Stimulated activated CD4-positive, alpha-beta T cell treated with anti-CD3 and anti-CD28 coated beads, Interleukin-15, amount 100 ng/mL, for 48 hours (primary cell): Measurements from ENCODE around the gene FBXO3.
"Not testable (repeated sequence)": the region's sequence is repeated elsewhere in the genome, so short reads cannot be mapped to it uniquely, and the experiment has no call there.

Source experiments
- DNase-seq, 2 donors: peaks; one replicate each; pipeline ENCODE4 v3.0.0-alpha.2; 2020; ENCODE audit warnings: low read depth in 2 of 2

The FBXO3 gene

GRCh38 chr11:33772300-33772699 lies 2.0 kb downstream of the FBXO3 start:
- no peak for DNase-seq

GRCh38 chr11:33770236-33770635 lies 4.1 kb downstream of the FBXO3 start:
- DNase-seq: no peak

- no peak for DNase-seq
Observed at GRCh38 chr11:33769542-33769941, 4.8 kb downstream of the FBXO3 start.

DNA sequence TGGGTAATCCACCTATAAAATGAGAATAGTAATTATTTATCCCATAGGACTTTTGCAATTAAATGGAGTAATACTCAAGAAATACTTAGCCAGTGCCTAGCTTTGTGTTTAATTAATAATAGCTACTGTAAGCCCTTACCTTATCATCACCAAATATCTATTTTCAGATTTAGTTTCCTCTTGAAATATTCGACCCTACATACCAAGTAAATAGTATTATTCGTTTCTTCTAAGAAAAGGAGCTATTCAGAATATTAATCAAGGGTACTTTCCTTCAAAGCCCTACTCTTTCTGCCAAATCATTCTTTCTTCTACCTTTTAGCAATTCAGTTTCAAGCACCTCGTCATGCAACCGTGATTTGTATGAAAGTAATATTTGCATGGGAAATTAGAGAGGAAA lies 6.7 kb downstream of the FBXO3 start:
- DNase-seq: no peak

DNA sequence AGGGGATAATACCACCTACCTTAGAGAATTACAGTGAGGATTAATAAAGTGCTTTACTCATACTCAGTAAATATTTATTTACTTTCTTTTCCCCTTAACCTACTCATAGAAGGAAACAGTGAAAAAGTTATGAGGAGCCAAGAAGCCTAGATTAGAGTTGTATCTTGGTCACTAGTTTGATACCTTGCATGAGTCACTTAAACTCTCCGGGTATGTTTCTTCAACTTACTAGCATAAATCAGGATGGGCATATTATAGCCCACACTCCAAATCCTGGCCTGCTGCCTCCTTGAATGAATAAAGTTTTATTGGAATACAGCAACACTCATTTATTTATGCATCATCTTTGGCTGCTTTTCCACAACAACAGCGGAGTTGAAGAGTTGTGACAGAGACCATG lies 8.2 kb downstream of the FBXO3 start:
- no peak for DNase-seq

GRCh38 chr11:33761471-33761870 lies 12.8 kb downstream of the FBXO3 start:
- DNase-seq: no peak

- no peak for DNase-seq
Observed at GRCh38 chr11:33753304-33753967, 20.9 kb downstream of the FBXO3 start.

DNA sequence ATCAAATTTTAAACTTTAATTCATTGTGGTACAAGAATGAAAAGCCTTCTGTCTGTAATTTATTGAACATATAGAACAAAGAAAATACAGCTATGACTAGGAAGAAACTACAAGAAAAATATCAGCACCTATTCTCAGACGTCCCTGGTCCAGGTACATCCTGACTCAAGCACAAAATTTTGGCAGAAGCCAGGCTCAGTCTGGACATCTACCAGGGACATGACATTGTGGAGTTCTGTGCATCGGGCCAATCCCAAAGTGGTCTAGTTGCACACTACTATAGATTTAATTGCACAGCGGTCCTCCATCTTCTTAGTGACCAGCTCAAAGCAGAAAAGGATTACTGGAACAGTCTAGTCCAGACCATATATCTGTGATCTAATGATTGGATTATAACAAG lies 22.4 kb downstream of the FBXO3 start:
- no peak for DNase-seq

GRCh38 chr11:33747979-33748378 lies 26.3 kb downstream of the FBXO3 start:
- no peak for DNase-seq

DNA sequence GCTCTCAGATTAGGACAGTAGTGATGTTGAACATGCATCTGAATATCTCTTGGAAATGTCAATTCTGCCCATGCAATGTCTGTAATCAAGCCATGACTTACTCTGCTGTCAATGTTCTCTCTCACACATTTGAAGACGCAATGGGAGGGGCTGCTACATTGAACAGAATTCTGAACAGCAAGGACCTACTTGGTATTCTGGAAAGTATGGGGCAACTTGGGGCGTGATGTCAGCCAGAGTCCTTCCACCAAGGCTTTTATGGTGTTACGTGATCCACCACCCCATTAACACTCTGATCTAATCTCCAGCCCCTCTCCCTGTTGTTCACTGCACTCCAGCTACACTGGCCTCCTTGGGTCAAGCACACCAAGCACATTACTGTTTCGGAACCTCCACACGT lies 31.0 kb downstream of the FBXO3 start:
- DNase-seq: no peak

DNA sequence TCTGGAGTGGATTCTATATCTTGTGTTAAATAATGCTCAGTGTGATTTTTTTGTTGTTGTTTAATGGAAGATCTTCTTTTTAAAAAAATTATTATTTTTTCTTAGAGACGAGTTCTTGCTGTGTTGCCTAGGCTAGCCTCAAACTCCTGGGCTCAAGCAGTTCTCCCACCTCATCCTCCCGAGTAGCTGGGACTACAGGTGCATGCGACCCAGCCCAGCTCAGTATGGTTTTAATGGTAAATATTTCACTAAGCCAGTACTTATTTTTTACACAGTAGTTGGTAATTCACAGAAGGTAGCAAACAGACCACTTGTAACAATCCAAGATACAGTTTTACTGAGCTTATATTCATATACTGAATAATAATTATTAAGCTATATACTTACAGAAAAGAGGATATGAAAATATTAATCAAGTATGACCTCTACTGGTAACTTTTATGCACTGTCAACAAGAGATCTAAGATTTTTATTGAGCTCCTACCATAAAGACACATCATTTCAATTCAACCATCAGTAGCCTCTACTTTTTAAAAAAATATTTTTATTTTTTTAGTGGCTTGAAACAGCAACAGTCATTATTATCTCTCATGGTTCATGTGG lies 32.0 kb downstream of the FBXO3 start:
- DNase-seq: no peak

- DNase-seq: no peak
Observed at GRCh38 chr11:33741806-33742205, 32.5 kb downstream of the FBXO3 start.

DNA sequence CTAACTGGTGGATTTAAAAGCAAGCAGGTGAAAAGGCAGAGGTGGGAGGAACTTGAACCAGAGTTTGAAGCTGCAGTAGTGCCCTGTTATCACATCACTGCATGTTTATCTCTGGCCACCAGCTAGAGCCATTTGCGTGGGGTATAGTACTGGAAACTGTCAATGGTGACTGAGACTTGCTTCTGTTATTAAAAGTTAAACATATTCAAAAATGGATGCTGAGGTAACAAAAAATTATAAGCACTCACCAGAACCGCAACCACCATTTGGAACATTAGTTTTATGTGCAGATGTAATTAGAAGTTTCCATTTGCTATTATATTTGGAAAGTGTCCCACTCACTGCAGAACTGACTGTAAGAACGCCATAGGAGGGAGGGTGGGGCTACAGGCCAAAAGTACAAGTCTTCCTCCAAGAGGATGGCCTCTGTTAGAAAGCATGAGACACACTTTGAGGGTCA lies 36.9 kb downstream of the FBXO3 start:
- DNase-seq: no peak

GRCh38 chr11:33736148-33736812 lies 38.0 kb downstream of the FBXO3 start, which contains the start of gene CD59:
CD59 (minus strand) TSS chr11:33736423; CDS start chr11:33722445, 13,978 bp downstream.
- DNase-seq: peak; percentile 82 to 87

GRCh38 chr11:33735271-33736147 lies 38.8 kb downstream of the FBXO3 start:
- DNase-seq: no peak

- DNase-seq: no peak
Observed at GRCh38 chr11:33734441-33735270, 39.7 kb downstream of the FBXO3 start.

DNA sequence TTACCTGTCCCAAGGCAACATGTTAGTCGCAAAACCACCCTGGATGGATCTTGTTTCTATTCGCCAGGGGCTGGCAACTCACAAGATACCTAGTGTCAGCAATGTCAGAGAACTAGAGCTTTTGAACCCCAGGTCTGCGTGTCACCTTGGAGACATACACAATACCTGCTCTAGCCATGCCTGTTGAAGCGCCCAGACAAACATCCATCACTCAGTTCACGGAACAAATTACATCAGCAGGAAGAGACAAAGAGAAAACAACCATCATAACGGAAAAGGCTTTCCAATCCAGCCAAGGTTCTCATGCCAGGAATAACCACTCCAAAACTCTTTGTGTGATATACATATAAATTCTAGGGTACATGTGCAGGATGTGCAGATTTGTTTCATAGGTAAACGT lies 40.3 kb downstream of the FBXO3 start:
- no peak for DNase-seq

GRCh38 chr11:33731723-33732531 lies 42.4 kb downstream of the FBXO3 start:
- peak in 1 of 2 donors; percentile 21 for DNase-seq

DNA sequence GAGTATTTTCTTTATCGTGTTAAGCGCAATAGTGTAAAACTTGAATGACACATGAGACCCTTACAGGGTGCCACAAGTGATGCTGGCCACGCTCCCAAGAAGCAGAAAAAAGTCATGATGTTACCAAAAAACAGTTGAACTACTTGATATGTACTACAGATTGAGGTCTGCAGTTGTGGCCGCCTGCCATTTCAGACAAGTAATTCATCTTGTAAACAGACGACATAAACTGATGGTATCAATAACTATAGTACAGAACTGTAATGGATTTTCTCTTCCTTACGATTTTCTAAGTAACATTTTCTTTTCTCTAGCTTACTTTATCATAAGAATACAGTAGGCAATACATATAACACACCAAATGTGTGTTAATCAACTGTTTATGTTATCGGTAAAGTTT lies 43.6 kb downstream of the FBXO3 start:
- no peak for DNase-seq

DNA sequence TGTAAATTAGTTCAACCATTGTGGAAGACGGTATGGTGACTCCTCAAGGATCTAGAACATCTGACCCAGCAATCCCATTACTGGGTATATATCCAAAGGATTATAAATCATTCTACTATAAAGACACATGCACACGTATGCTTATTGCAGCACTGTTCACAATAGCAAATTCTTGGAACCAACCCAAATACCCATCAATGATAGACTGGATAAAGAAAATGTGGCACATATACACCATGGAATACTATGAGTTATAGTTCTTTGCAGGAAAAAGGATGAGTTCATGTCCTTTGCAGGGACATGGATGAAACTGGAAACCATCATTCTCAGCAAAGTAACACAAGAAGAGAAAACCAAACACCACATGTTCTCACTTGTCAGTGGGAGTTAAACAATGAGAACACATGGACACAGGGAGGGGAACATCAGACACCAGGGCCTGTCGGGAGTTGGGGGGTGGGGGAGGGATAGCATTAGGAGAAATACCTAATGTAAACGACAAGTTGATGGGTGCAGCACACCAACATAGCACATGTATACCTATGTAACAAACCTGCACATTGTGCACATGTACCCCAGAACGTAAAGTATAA lies 45.2 kb downstream of the FBXO3 start:
- not testable (repeated sequence) for DNase-seq
